HL-60 (cell line): ENCODE data around the gene DENND1C.

Experiments
- CTCF ChIP-seq: IDR thresholded peaks from one replicate; pipeline ENCODE4 v1.5.1; 2011; ENCODE audit warnings: low read length, control low read depth, inconsistent platforms; ENCODE audit not compliant: insufficient read depth
- GABPA ChIP-seq: IDR thresholded peaks from 2 replicates; pipeline ENCODE4 v1.6.1; 2012; ENCODE audit warnings: low read depth

GRCh38 chr19:6518145-6518911, 36.7 kb upstream of the DENND1C start:
- TF ChIP-seq GABPA (no peak), CTCF (no peak)
